ENCODE data around the gene PTPRK.
"Not testable (repeated sequence)": the region's sequence is repeated elsewhere in the genome, so short reads cannot be mapped to it uniquely, and the experiment has no call there.

Gene PTPRK

GRCh38 chr6:128491100-128491581 is 29.3 kb downstream of the PTPRK start:
- DNase-seq (ENCODE audit: low read depth in 2 of 2) = no peak

GRCh38 chr6:128487746-128488145 is 32.7 kb downstream of the PTPRK start:
- no peak for DNase-seq (ENCODE audit: low read depth in 2 of 2)

GRCh38 chr6:128487055-128487454 is 33.3 kb downstream of the PTPRK start:
- no peak for DNase-seq (ENCODE audit: low read depth in 2 of 2)

GRCh38 chr6:128486580-128486979 is 33.8 kb downstream of the PTPRK start:
- DNase-seq (ENCODE audit: low read depth in 2 of 2) = not testable (repeated sequence)

GRCh38 chr6:128483472-128484135 is 36.8 kb downstream of the PTPRK start:
- DNase-seq (ENCODE audit: low read depth in 2 of 2) = no peak

- DNase-seq (ENCODE audit: low read depth in 2 of 2) = no peak
Measured at GRCh38 chr6:128482642-128483041, 37.8 kb downstream of the PTPRK start.

- DNase-seq (ENCODE audit: low read depth in 2 of 2) = no peak
Measured at GRCh38 chr6:128479991-128480390, 40.4 kb downstream of the PTPRK start.

GRCh38 chr6:128479048-128479666 is 41.2 kb downstream of the PTPRK start:
- no peak for DNase-seq (ENCODE audit: low read depth in 2 of 2)

- DNase-seq (ENCODE audit: low read depth in 2 of 2) = no peak
Measured at GRCh38 chr6:128478230-128479047, 42.0 kb downstream of the PTPRK start.

- DNase-seq (ENCODE audit: low read depth in 2 of 2) = no peak
Measured at GRCh38 chr6:128474933-128475332, 45.5 kb downstream of the PTPRK start.

GRCh38 chr6:128474481-128474880 is 45.9 kb downstream of the PTPRK start:
- DNase-seq (ENCODE audit: low read depth in 2 of 2) = no peak

GRCh38 chr6:128471907-128472306 is 48.5 kb downstream of the PTPRK start:
- no peak for DNase-seq (ENCODE audit: low read depth in 2 of 2)

GRCh38 chr6:128465368-128466343 is 54.7 kb downstream of the PTPRK start:
- DNase-seq (ENCODE audit: low read depth in 2 of 2) = no peak

GRCh38 chr6:128464790-128465189 is 55.6 kb downstream of the PTPRK start:
- DNase-seq (ENCODE audit: low read depth in 2 of 2) = no peak

- DNase-seq (ENCODE audit: low read depth in 2 of 2) = no peak
Measured at GRCh38 chr6:128463942-128464341, 56.5 kb downstream of the PTPRK start.

GRCh38 chr6:128461501-128461900 is 58.9 kb downstream of the PTPRK start:
- no peak for DNase-seq (ENCODE audit: low read depth in 2 of 2)

- DNase-seq (ENCODE audit: low read depth in 2 of 2) = no peak
Measured at GRCh38 chr6:128456510-128457230, 63.7 kb downstream of the PTPRK start.

- DNase-seq (ENCODE audit: low read depth in 2 of 2) = no peak
Measured at GRCh38 chr6:128455959-128456358, 64.4 kb downstream of the PTPRK start.

GRCh38 chr6:128452713-128453112 is 67.7 kb downstream of the PTPRK start:
- DNase-seq (ENCODE audit: low read depth in 2 of 2) = no peak

- DNase-seq (ENCODE audit: low read depth in 2 of 2) = no peak
Measured at GRCh38 chr6:128446497-128446896, 73.9 kb downstream of the PTPRK start.

GRCh38 chr6:128443553-128443952 is 76.8 kb downstream of the PTPRK start:
- no peak for DNase-seq (ENCODE audit: low read depth in 2 of 2)

All from activated CD8-positive, alpha-beta memory T cell treated with anti-CD3 and anti-CD28 coated beads for 4 hours (primary cell).